ENCODE data around the gene HSPH1.
"Not testable (repeated sequence)": the region's sequence is repeated elsewhere in the genome, so short reads cannot be mapped to it uniquely, and the experiment has no call there.

Gene HSPH1

DNA sequence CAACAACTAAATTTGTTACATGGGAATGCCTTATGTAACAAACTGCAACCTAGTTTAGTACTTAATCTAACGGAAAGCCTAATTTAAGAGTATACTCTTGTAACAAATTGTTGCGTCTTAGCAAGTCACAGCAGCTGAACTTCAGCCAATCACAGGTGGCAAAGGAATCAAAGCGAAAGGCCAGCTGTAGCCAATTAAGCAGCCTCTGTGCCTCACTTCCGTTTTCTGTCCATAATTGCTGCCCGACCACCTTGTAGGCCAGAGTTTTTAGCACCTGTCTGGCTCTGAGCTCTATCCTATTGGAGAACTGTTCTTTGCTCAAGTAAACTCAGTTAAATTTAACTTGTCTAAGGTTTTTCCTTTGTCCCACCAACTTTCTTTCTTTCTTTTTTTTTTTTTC is 18.1 kb upstream of the HSPH1 start:
- Histone ChIP-seq H3K27ac (no peak overlapping the region), H3K36me3 (no peaks in the 10 kb centered on the region), H3K4me3 (no peak overlapping the region), H4K20me1 (no peaks in the 10 kb centered on the region), H3K9me3 (peaks cover 4% of the 10 kb centered on the region; the same call in 1 of the 2 replicates), H3K27me3 (no peaks in the 10 kb centered on the region), H3K9ac (no peak overlapping the region), H3K4me2 (peak overlapping the region; percentile 6; the same call in 1 of the 2 replicates), H3K4me1 (peaks cover 8% of the 10 kb centered on the region)
- TF ChIP-seq Cebpa-rat (IDR thresholded peaks at IDR 0.05), result no peak

DNA sequence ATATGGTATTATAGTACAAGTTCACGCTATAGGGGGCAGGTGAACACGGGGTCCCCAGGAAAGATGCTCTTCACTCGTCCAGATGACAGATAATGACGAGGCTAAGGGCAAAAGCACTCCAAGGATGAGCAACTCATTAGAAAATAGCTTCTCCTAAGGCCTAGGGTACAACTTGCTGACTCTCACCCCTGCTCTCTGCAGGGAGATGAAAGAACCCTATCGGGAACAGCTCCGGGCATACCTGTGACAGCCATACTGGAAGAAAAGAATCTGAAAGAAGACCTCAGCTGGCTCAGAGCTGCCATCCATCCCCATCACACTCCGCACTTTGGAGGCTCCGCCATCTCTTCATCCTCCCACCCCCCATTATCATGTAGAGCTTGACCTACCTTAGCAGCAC is 17.5 kb upstream of the HSPH1 start:
- H3K36me3 ChIP-seq, result no peaks in the 10 kb centered on the region
- H3K27ac ChIP-seq, result no peak overlapping the region
- H3K9me3 ChIP-seq, result peaks cover 4% of the 10 kb centered on the region; the same call in 1 of the 2 replicates
- peaks cover 8% of the 10 kb centered on the region for H3K4me1 ChIP-seq
- no peak for TF ChIP-seq Cebpa-rat (IDR thresholded peaks at IDR 0.05)
- no peaks in the 10 kb centered on the region for H4K20me1 ChIP-seq
- H3K4me3 ChIP-seq, result no peak overlapping the region
- no peaks in the 10 kb centered on the region for H3K27me3 ChIP-seq
- no peak overlapping the region for H3K9ac ChIP-seq
- H3K4me2 ChIP-seq, result peak overlapping the region; percentile 6; the same call in 1 of the 2 replicates

DNA sequence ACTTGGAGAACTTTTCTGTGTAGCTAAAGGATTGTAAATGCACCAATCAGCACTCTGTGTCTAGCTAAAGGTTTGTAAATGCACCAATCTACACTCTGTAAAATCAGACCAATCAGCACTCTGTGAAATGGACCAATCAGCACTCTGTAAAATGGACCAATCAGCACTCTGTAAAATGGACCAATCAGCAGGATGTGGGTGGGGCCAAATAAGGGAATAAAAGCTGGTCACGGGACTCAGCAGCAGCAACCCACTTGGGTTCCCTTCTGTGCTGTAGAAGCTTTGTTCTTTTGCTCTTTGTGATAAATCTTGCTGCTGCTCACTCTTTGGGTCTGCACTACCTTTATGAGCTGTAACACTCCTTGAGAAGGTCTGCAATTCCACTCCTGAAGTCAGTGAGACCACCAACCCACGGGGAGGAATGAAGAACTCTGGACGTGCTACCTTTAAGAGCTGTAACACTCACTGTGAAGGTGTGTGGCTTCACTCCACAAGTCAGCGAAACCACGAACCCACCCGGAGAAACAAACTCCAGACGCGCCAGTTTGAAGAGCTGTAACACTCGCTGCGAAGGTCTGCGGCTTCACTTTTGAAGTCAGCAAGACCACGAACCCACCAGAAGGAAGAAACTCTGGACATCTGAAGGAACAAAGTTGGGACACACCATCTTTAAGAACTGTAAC is 16.2 kb upstream of the HSPH1 start:
- not testable (repeated sequence) for H3K4me1 ChIP-seq, H3K36me3 ChIP-seq, H3K4me3 ChIP-seq, H4K20me1 ChIP-seq, H3K27me3 ChIP-seq, H3K4me2 ChIP-seq, H3K9me3 ChIP-seq, H3K27ac ChIP-seq, H3K9ac ChIP-seq

DNA sequence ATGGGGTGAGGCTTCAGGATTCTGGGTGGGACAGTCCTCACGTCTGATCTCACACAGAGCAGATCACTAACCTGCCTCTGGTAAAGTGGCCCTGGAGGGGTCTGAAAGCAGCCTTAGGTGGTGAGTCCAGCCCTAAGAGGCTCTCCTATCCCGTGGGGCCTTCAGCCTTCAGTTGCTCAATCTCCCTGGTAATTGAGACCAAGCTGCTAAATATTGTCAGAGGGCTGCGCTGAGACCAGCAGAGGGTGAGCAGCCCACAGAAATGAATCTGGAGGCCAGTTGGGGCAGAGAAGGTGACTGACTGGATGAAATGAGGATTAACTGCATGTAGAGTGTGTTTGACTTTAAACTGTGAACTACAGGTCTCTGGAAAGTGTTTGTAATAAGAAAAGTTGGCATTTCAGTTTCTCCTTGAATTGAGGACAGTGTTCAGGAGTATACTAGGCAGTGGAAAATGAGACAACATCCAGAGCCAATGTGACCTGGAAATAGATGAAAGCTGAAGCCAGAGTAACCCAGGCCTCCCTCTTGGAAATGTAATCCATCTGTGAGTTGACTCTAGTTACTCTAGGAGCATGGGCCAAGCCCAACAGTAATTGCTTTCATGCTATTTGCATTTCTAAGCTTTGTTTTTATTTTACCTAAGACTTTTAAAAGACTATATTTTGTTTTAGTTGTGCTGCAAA is 14.3 kb upstream of the HSPH1 start:
- Histone ChIP-seq H3K4me3 (no peak overlapping the region), H3K9ac (no peak overlapping the region), H3K27ac (no peak overlapping the region), H3K9me3 (peaks cover 4% of the 10 kb centered on the region; the same call in 1 of the 2 replicates), H3K27me3 (no peaks in the 10 kb centered on the region), H3K36me3 (no peaks in the 10 kb centered on the region), H4K20me1 (no peaks in the 10 kb centered on the region), H3K4me1 (peaks cover 8% of the 10 kb centered on the region), H3K4me2 (no peak overlapping the region)
- no peak for TF ChIP-seq Cebpa-rat (IDR thresholded peaks at IDR 0.05)

DNA sequence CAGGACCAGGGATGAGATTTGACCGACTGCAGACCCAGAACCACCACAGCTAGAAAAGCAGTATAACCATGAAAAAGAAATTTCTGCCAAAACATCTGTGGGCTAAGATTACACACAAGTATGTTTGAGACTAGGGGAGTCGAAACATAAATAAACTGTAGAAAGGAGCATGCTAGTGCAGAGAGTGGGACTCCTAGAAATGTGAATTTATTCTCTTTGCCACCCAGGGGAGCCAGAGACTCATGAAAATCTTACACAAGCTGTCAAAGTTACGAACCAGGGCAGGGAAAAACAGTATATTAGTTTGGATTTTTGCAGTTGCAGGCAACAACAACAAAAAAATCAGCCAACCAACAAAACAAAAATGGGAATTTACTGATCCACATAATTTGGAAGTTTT is 12.3 kb upstream of the HSPH1 start:
- H3K4me3 ChIP-seq, result no peak overlapping the region
- no peaks in the 10 kb centered on the region for H3K27me3 ChIP-seq
- H3K4me2 ChIP-seq, result no peak overlapping the region
- TF ChIP-seq Cebpa-rat (IDR thresholded peaks at IDR 0.05), result no peak
- H3K9me3 ChIP-seq, result peaks cover 4% of the 10 kb centered on the region; the same call in 1 of the 2 replicates
- no peak overlapping the region for H3K9ac ChIP-seq
- no peaks in the 10 kb centered on the region for H4K20me1 ChIP-seq
- no peaks in the 10 kb centered on the region for H3K4me1 ChIP-seq
- H3K36me3 ChIP-seq, result no peaks in the 10 kb centered on the region
- H3K27ac ChIP-seq, result no peak overlapping the region

DNA sequence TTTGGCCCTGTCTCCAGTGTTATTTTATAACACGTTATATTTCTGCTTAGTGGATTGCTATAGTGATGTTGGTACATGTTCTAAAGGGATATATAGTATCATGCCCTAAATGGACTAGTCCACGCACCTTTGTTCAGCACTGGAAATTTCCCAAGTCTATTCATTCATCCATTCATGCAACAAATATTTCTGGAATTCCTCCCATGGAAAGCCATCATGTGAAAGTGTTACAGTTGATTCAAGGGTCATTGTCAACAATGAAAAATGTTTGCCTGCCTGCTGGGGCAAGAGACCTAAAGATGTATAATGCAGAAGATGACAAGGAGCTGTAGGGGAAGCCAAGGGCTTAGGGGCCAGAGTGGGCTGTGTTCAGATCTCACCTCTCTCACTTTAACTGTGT is 10.8 kb upstream of the HSPH1 start:
- no peaks in the 10 kb centered on the region for H4K20me1 ChIP-seq
- no peak overlapping the region for H3K9ac ChIP-seq
- H3K9me3 ChIP-seq, result peaks cover 2% of the 10 kb centered on the region; the same call in 1 of the 2 replicates
- TF ChIP-seq Cebpa-rat (IDR thresholded peaks at IDR 0.05), result no peak
- no peak overlapping the region for H3K4me2 ChIP-seq
- H3K4me3 ChIP-seq, result no peak overlapping the region
- no peaks in the 10 kb centered on the region for H3K27me3 ChIP-seq
- H3K36me3 ChIP-seq, result no peaks in the 10 kb centered on the region
- H3K27ac ChIP-seq, result no peak overlapping the region
- H3K4me1 ChIP-seq, result no peaks in the 10 kb centered on the region

DNA sequence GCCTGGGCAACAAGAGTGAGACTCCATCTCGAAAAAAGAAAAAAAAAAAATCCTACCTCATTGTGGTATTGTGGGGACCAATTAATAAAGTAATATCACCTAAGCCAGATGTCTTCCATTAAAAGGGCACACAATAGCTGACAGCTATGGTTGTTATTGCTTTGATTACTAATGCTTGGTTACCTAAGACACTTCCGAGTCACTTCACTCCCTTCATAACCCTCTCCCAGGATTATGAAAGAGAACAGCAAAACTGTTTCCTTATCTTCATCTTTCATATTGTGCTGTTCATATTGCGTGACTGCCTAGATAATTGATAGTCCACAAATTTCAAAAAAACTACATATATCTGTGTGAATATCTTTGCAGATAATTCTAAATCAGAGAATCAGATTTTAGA is 10.3 kb upstream of the HSPH1 start:
- Histone ChIP-seq H3K36me3 (no peaks in the 10 kb centered on the region), H3K4me1 (no peaks in the 10 kb centered on the region), H3K9me3 (no peaks in the 10 kb centered on the region), H3K4me2 (no peak overlapping the region), H3K27me3 (no peaks in the 10 kb centered on the region), H3K4me3 (no peak overlapping the region), H3K9ac (no peak overlapping the region), H3K27ac (no peak overlapping the region), H4K20me1 (no peaks in the 10 kb centered on the region)
- no peak for TF ChIP-seq Cebpa-rat (IDR thresholded peaks at IDR 0.05)

DNA sequence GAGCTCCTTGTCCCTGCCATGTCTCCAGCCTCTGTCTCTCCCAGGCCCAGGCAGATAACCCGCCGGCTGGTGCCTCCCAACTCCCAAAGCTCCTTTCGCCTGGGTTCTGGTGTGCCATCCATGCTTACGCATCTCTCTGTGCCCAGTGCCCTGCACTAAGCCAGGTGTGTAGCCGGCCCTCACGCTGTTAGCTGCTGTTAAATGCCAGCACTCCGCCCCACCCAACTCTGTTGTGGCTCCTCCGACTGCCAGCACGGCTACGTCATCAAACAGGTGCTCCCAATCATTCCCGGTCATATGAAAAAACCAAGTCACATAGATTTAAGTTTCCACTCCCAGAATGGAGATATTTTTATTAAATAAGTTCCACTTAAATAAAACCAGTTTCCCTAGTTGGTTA is 7.0 kb upstream of the HSPH1 start:
- Histone ChIP-seq H3K27ac (no peak overlapping the region), H3K27me3 (no peaks in the 10 kb centered on the region), H3K4me1 (no peaks in the 10 kb centered on the region), H3K4me3 (no peak overlapping the region), H3K9me3 (no peaks in the 10 kb centered on the region), H4K20me1 (no peaks in the 10 kb centered on the region), H3K9ac (no peak overlapping the region), H3K36me3 (no peaks in the 10 kb centered on the region), H3K4me2 (no peak overlapping the region)
- TF ChIP-seq Cebpa-rat (IDR thresholded peaks at IDR 0.05), result no peak

DNA sequence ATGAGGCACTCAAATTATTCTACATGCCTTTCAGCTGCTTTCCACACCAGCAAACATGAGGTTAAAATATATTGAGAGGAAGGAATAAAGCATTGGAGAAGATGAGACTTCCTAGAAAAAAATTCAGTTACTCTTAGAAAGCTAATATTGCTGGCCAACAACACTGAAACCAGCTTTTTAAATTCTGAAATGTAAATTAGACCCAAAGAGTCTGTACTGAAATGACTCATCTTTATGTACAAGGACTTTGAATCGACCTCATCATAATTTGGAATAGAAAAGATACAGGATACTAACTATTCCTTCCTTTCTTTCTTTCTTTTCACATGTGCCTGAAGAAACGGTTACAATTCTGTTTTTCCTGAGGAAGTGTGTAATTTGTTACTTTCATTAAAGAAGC is 6.5 kb upstream of the HSPH1 start:
- Histone ChIP-seq H3K27ac (no peak overlapping the region), H3K4me1 (peaks cover 3% of the 10 kb centered on the region), H3K9me3 (no peaks in the 10 kb centered on the region), H3K36me3 (no peaks in the 10 kb centered on the region), H4K20me1 (no peaks in the 10 kb centered on the region), H3K9ac (no peak overlapping the region), H3K4me2 (no peak overlapping the region), H3K4me3 (no peak overlapping the region), H3K27me3 (no peaks in the 10 kb centered on the region)
- TF ChIP-seq Cebpa-rat (IDR thresholded peaks at IDR 0.05), result no peak

DNA sequence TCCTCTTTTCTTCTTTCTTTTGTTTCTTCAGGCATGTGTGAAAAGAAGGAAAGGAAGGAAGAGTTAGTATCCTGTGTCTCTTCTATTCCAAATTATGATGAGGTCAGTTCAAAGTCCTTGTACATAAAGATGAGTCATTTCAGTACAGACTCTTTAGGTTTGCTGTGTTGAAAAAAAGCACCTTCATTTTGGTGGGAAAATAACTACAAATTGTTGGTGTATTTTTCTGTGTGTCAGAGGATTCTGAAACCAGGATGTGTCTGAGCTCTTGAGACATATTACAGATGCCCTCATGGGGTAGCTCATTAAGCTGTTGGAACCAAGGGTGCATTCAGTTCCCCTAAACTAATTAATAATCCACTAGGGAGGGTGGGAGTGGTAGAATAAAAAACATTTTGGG is 5.8 kb upstream of the HSPH1 start:
- H3K27me3 ChIP-seq, result no peaks in the 10 kb centered on the region
- no peaks in the 10 kb centered on the region for H4K20me1 ChIP-seq
- no peaks in the 10 kb centered on the region for H3K36me3 ChIP-seq
- no peak overlapping the region for H3K9ac ChIP-seq
- no peak for TF ChIP-seq Cebpa-rat (IDR thresholded peaks at IDR 0.05)
- peaks cover 9% of the 10 kb centered on the region for H3K4me1 ChIP-seq
- no peak overlapping the region for H3K4me3 ChIP-seq
- no peaks in the 10 kb centered on the region for H3K9me3 ChIP-seq
- no peak overlapping the region for H3K4me2 ChIP-seq
- H3K27ac ChIP-seq, result no peak overlapping the region
